H9 (cell line): ENCODE results near the gene WDR27. TPM values are rescaled to one million over a fixed set of nuclear protein-coding genes. Genes with fewer than 3 reads are reported as not detected.

ENCODE experiments used
- DNase-seq: peaks from one replicate; pipeline ENCODE4 v3.0.0-alpha.2; 2017
- H2AFZ ChIP-seq: one replicate; pipeline ENCODE4 v1.6.1; 2013; ENCODE audit warnings: mild to moderate bottlenecking, low read length, control low read depth, moderate library complexity
- H2AK5ac ChIP-seq: 2 replicates; pipeline ENCODE4 v1.6.1; 2013; ENCODE audit warnings: low read length, control low read depth, mixed read lengths; ENCODE audit not compliant: insufficient read length
- H2BK120ac ChIP-seq: one replicate; pipeline ENCODE4 v1.6.1; 2013; ENCODE audit warnings: low read depth, mild to moderate bottlenecking, low read length, control low read depth, inconsistent platforms; ENCODE audit not compliant: poor library complexity, severe bottlenecking
- H2BK12ac ChIP-seq: 2 replicates; pipeline ENCODE4 v1.6.1; 2013; ENCODE audit warnings: low read length, control low read depth, mixed read lengths, low read depth; ENCODE audit not compliant: insufficient read length
- H2BK15ac ChIP-seq: 2 replicates; pipeline ENCODE4 v1.6.1; 2013; ENCODE audit warnings: low read depth, low read length, control low read depth
- H2BK20ac ChIP-seq: one replicate; pipeline ENCODE4 v1.6.1; 2013; ENCODE audit warnings: low read depth, mild to moderate bottlenecking, low read length, control low read depth, inconsistent platforms; ENCODE audit not compliant: poor library complexity, severe bottlenecking
- H2BK5ac ChIP-seq: 2 replicates; pipeline ENCODE4 v1.6.1; 2013; ENCODE audit warnings: low read length, control low read depth, mixed read lengths; ENCODE audit not compliant: insufficient read length
- H3K14ac ChIP-seq: 2 replicates; pipeline ENCODE4 v1.6.1; 2013; ENCODE audit warnings: low read length, control low read depth; ENCODE audit not compliant: insufficient read depth
- H3K18ac ChIP-seq: 2 replicates; pipeline ENCODE4 v1.6.1; 2013; ENCODE audit warnings: low read depth, mild to moderate bottlenecking, mixed read lengths, low read length, control low read depth; ENCODE audit not compliant: insufficient read length
- H3K23ac ChIP-seq: 2 replicates; pipeline ENCODE4 v1.6.1; 2013; ENCODE audit warnings: low read length, control low read depth, mixed read lengths, low read depth; ENCODE audit not compliant: insufficient read length
- H3K23me2 ChIP-seq: 2 replicates; pipeline ENCODE4 v1.6.1; 2013; ENCODE audit warnings: low read depth, mild to moderate bottlenecking, mixed read lengths, low read length, control low read depth; ENCODE audit not compliant: insufficient read length, poor library complexity, severe bottlenecking
- H3K27ac ChIP-seq: 2 replicates; pipeline ENCODE4 v1.5.1; 2013; ENCODE audit warnings: low read length, control low read depth, mixed read lengths, low read depth; ENCODE audit not compliant: insufficient read length
- H3K27me3 ChIP-seq: 2 replicates; pipeline ENCODE4 v1.6.1; 2013; ENCODE audit warnings: low read length, control low read depth, inconsistent platforms; ENCODE audit not compliant: insufficient read depth
- H3K4ac ChIP-seq: 2 replicates; pipeline ENCODE4 v1.6.1; 2013; ENCODE audit warnings: low read depth, mild to moderate bottlenecking, control low read depth, inconsistent platforms, low read length, moderate library complexity
- H3K4me1 ChIP-seq: 2 replicates; pipeline ENCODE4 v1.6.1; 2013; ENCODE audit warnings: low read length, control low read depth, inconsistent platforms; ENCODE audit not compliant: insufficient read depth
- H3K4me2 ChIP-seq: 2 replicates; pipeline ENCODE4 v1.6.1; 2013; ENCODE audit warnings: low read length, control low read depth, mixed read lengths; ENCODE audit not compliant: insufficient read length, insufficient read depth
- H3K56ac ChIP-seq: 2 replicates; pipeline ENCODE4 v1.6.1; 2013; ENCODE audit warnings: low read depth, mild to moderate bottlenecking, mixed read lengths, low read length, control low read depth; ENCODE audit not compliant: insufficient read length
- H3K79me1 ChIP-seq: 2 replicates; pipeline ENCODE4 v1.6.1; 2013; ENCODE audit warnings: low read depth, mild to moderate bottlenecking, moderate library complexity, low read length, control low read depth, inconsistent platforms; ENCODE audit not compliant: insufficient read depth, poor library complexity, severe bottlenecking
- H3K79me2 ChIP-seq: 2 replicates; pipeline ENCODE4 v1.6.1; 2013; ENCODE audit warnings: low read length, control low read depth, inconsistent platforms; ENCODE audit not compliant: insufficient read depth
- H3K9ac ChIP-seq: 2 replicates; pipeline ENCODE4 v1.6.1; 2013; ENCODE audit warnings: low read length, control low read depth, mixed read lengths; ENCODE audit not compliant: insufficient read length; ENCODE audit errors: extremely low read depth
- H3K9me3 ChIP-seq: one replicate; pipeline ENCODE4 v1.6.1; 2013; ENCODE audit warnings: low read depth, low read length, inconsistent platforms; ENCODE audit not compliant: control insufficient read depth
- H3T11ph ChIP-seq: one replicate; pipeline ENCODE4 v1.6.1; 2013; ENCODE audit warnings: mild to moderate bottlenecking, low read length, control low read depth, inconsistent platforms
- H4K20me1 ChIP-seq: one replicate; pipeline ENCODE4 v1.6.1; 2013; ENCODE audit not compliant: control insufficient read depth, insufficient read length, insufficient read depth
- H4K5ac ChIP-seq: 2 replicates; pipeline ENCODE4 v1.6.1; 2013; ENCODE audit warnings: low read depth, mild to moderate bottlenecking, mixed read lengths, low read length, control low read depth; ENCODE audit not compliant: insufficient read length
- H4K8ac ChIP-seq: replicated peaks from 2 replicates; pipeline ENCODE4 v1.6.1; 2013; ENCODE audit warnings: low read length, control low read depth, mixed read lengths, low read depth; ENCODE audit not compliant: insufficient read length
- H4K91ac ChIP-seq: 2 replicates; pipeline ENCODE4 v1.6.1; 2013; ENCODE audit warnings: low read depth, mild to moderate bottlenecking, moderate library complexity, mixed read lengths, low read length, control low read depth; ENCODE audit not compliant: insufficient read length
- H3K27ac Mint-ChIP-seq, 3 experiments: 2 replicates in 2 of 3; 3 replicates in 1 of 3; pipeline ENCODE4 v1.8.0; 2020 to 2021; ENCODE audit warnings: mixed read lengths in 3 of 3, mild to moderate bottlenecking in 1 of 3, moderate library complexity in 1 of 3
- H3K27me3 Mint-ChIP-seq: 2 replicates; pipeline ENCODE4 v1.8.0; 2021; ENCODE audit warnings: low read depth, mild to moderate bottlenecking, moderate library complexity, mixed read lengths
- H3K36me3 Mint-ChIP-seq, 3 experiments: 2 replicates in 2 of 3; 3 replicates in 1 of 3; pipeline ENCODE4 v1.8.0; 2020 to 2021; ENCODE audit warnings: low read depth in 3 of 3, mixed read lengths in 3 of 3; ENCODE audit not compliant: insufficient read depth in 1 of 3
- H3K4me1 Mint-ChIP-seq, 2 experiments: 2 replicates each; pipeline ENCODE4 v1.8.0; 2020; ENCODE audit warnings: mixed read lengths in 2 of 2
- H3K4me3 Mint-ChIP-seq, 2 experiments: 2 replicates in 1 of 2; 3 replicates in 1 of 2; pipeline ENCODE4 v1.8.0; 2020 to 2021; ENCODE audit warnings: mild to moderate bottlenecking in 2 of 2, mixed read lengths in 2 of 2, moderate library complexity in 1 of 2
- H3K9me3 Mint-ChIP-seq, 2 experiments: 2 replicates in 1 of 2; 3 replicates in 1 of 2; pipeline ENCODE4 v1.8.0; 2020; ENCODE audit warnings: mild to moderate bottlenecking in 2 of 2, mixed read lengths in 2 of 2, moderate library complexity in 1 of 2
- CTCF ChIP-seq: fragments of 200-600 bp; sonication (generic); conservative IDR thresholded peaks from 3 replicates; pipeline ENCODE4 v1.8.0; 2021; ENCODE audit warnings: antibody characterized with exemption, mild to moderate bottlenecking
- WGBS: extraction: QIAGEN DNeasy Blood & Tissue Kit; methylation state at CpG from one replicate; pipeline ENCODE4 v1.1.7; 2013; ENCODE audit warnings: missing lambda C conversion rate, low lambda C conversion rate, mixed read lengths; ENCODE audit not compliant: insufficient read length; ENCODE audit errors: extremely low coverage; 5-methylcytosine and 5-hydroxymethylcytosine counted together
- total RNA-seq: library from RNA; stranded (reverse); gene quantifications from 2 replicates; pipeline ENCODE4 v1.2.1, GENCODE V29; 2021

WDR27 gene
- total RNA-seq, 1 experiment from 2014 or later = 48.7 TPM

GRCh38 chr6:169416249-169416648, 285.6 kb downstream of the WDR27 start:
- peaks cover 50 to 51% of the 10 kb centered on the region in 2 experiments for H3K9me3 Mint-ChIP-seq

More at GRCh38 chr6:169416249-169416648, 285.6 kb downstream of the WDR27 start:
- Histone ChIP-seq H3K23ac (no peak overlapping the region), H3K4ac (no peak overlapping the region), H3K9ac (no peak overlapping the region), H4K8ac (no peak overlapping the region), H2BK120ac (no peak overlapping the region), H3K79me1 (no peaks in the 10 kb centered on the region), H4K91ac (no peak overlapping the region), H2AK5ac (no peak overlapping the region), H3K23me2 (no peaks in the 10 kb centered on the region), H3K18ac (no peak overlapping the region), H3K56ac (no peak overlapping the region), H4K20me1 (no peaks in the 10 kb centered on the region), H2BK20ac (no peak overlapping the region), H2AFZ (no peak overlapping the region), H3K27ac (no peak overlapping the region), H3K9me3 (peaks cover 7% of the 10 kb centered on the region), H3T11ph (no peak overlapping the region), H3K79me2 (no peaks in the 10 kb centered on the region), H2BK15ac (no peak overlapping the region), H2BK12ac (no peak overlapping the region), H3K27me3 (no peaks in the 10 kb centered on the region), H2BK5ac (no peak overlapping the region), H3K4me2 (no peak overlapping the region), H4K5ac (no peak overlapping the region), H3K4me1 (no peaks in the 10 kb centered on the region), H3K14ac (no peak overlapping the region)
- peaks cover 4% of the 10 kb centered on the region in 2 experiments; a peak in 3 of 4 replicates for H3K4me1 Mint-ChIP-seq
- WGBS = no CpG with 5 or more reads among the region's 3 CpGs
- no peak for DNase-seq
- peaks cover 14 to 37% (median 31%) of the 10 kb centered on the region in 3 experiments for H3K36me3 Mint-ChIP-seq
- H3K27ac Mint-ChIP-seq = no peak overlapping the region
- H3K4me3 Mint-ChIP-seq = no peak overlapping the region
- no peak for TF ChIP-seq CTCF
- H3K27me3 Mint-ChIP-seq = peaks cover 10% of the 10 kb centered on the region
